Activated naive CD4-positive, alpha-beta T cell treated with anti-CD3 and anti-CD28 coated beads, Interleukin-2, amount 50 U/mL, for 16 hours (primary cell): ENCODE data around the gene C19orf44.
"Not testable (repeated sequence)": the region's sequence is repeated elsewhere in the genome, so short reads cannot be mapped to it uniquely, and the experiment has no call there.

Experiments used
- DNase-seq: peaks from one replicate; pipeline ENCODE4 v3.0.0-alpha.2; 2020

The C19orf44 gene

GRCh38 chr19:16541526-16542044 is 45.4 kb downstream of the C19orf44 start:
- no peak for DNase-seq

- DNase-seq: peak; percentile 96
Observed at GRCh38 chr19:16542045-16542909, 46.1 kb downstream of the C19orf44 start, which contains the start of gene CHERP. Gene CHERP, minus strand, starts transcription at chr19:16542437. Its CDS starts 59 bp downstream, at chr19:16542378.

DNA sequence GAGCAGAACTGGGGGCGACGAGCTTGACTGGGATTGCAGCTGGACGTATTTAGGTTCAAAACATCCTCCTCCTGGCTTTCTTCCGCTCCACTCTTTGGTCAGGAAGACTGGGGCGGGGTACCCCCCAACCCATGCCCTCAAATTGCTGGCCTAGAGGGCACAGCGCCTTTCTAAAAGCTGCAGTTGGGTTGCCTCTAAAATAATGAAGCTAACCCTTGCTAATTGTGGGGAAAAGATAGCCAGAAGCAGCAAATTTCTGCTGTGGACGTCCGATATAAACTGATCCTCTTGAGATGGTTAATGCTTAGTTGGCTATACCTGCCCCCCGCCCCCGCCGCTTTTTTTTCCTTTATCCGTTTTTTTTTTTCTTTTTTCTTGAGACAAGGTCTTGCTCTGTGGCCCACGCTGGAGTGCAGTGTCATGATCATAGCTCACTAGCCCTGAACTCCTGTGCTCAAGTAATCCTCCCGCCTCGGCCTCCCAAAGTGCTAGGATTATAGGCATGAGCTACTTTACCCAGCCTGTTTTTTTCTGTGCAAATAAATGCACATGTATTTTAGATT is 46.8 kb downstream of the C19orf44 start:
- DNase-seq: no peak

DNA sequence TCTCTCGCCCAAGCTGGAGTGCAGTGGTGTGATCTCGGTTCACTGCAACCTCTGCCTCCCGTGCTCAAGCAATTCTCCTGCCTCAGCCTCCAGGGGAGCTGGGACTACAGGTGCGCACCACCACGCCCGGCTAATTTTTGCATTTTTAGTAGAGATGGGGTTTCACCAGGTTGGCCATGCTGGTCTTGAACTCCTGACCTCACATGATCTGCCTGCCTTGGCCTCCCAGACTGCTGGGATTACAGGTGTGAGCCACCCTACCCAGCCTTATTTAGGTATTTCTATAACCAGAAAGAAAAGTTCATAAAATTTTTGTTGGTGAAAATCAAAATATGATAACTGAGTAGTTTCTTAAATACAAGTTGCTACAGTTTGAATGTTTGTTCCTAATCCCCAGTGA is 47.5 kb downstream of the C19orf44 start:
- DNase-seq: not testable (repeated sequence)

GRCh38 chr19:16544473-16545231 is 48.5 kb downstream of the C19orf44 start:
- DNase-seq: no peak

- no peak for DNase-seq
Observed at GRCh38 chr19:16548956-16549355, 52.8 kb downstream of the C19orf44 start.

DNA sequence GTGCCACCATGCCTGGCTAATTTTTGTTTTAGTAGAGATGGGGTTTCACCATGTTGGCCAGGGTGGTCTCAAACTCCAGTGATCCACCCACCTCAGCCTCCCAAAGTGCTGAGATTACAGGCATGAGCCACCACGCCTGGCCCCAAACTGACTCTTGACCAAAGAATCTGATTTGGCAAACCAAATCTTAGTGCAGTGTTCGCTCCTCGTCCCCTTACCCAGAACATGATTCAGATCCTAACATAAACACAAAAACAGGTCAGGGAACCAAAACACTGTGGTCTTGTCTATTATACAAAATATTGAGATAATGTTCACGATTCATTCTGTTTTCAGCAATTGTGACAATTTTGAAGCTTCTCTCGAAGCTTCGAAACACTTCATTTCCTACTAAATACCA is 55.7 kb downstream of the C19orf44 start:
- not testable (repeated sequence) for DNase-seq

DNA sequence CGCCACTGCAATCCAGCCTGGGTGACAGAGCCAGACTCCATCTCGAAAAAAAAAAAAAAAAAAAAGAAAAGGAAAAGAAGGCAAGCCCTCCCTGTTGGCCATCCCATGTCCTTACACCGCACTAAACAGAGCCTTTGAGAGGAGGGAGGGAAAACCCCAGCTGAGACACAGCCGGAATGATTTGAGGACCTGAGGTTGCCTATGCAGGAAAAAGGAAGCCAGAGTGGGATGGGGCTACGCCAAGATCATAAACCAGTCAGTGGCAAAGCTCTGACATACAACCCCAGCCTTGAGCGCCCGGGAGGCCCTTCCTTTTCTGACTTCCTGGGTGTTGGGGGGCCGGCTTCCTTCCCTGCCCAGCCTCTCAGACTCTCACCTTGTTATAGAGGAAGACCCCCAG is 58.6 kb downstream of the C19orf44 start:
- DNase-seq: no peak

DNA sequence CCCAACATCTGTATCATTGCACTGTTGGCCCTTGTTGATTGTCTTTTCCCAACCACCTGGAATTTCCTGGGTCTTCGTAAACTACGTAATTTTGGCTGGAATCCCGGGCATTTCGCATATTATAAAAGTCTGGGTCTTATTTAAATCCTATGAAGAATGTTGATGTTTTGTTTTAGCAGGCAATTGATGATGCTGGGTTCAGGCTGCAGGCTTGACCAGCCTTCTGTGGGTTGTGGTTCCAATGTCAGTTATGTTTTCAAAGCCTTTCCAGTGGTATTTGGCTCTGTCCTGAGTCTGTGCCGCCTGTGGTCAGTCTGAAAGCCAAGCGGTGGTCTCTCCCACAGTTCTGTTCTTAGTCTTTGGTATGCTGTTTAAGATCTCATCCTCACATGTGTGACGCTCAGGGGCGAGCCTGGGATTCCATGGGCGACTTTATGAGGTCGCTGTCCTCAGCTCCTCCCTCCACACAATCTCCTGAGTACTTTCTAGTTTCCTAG is 63.6 kb downstream of the C19orf44 start:
- no peak for DNase-seq

DNA sequence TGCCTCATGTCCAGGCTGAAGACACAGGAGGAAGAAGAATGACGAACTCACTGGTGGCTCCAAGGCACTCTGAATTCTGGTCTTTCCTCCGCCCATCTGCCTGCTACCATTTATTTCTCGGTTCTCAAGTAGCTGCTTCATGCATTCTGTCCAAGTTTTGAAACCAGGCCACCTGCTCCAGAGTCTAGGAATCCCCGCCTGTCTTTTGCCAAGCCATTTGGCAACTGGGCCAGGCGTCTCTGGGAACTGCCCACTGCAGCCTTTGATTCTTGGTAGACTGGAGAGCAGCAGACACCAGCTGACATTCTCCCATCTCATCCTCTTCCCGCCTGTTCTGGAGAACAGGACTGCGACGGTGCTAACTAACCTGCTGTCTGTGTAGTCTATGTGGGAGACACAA is 65.2 kb downstream of the C19orf44 start:
- no peak for DNase-seq

DNA sequence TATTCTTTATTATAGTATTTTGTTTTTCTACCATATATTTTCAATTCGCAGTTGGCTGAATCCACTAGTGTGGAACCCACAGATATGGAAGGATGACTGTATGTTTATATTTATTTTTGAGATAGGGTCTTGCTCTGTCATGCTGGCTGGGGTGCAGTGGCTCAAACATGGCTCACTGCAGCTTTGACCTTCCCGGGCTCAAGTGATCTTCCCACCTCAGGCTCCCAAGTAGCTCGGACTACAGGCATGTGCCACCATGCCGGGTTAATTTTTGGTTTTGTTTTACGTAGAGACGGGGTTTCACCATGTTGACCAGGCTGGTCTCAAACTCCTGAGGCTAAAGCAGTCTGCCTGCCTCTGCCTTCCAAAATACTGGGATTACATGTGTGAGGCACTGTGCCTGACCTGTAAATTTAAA is 66.4 kb downstream of the C19orf44 start:
- no peak for DNase-seq

DNA sequence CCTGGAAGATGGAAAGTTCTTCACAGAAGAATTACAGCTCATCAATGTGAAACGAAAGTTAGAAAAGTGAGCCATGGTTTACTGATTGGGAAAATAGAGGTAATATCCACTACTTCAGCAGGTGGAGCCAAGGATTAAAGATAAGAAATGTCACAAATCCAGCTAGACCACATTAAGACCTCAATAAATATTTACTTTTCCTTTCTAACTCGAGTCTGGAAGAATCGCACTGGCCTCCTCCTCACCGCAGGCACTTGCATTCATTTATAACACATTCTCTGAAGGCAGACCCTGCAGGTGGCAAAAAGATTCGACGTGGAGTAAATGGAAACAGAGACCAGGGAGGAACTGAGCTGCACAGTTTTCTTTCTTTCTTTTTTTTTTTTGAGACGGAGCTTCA is 68.6 kb downstream of the C19orf44 start:
- no peak for DNase-seq

GRCh38 chr19:16566161-16566560 is 70.0 kb downstream of the C19orf44 start:
- DNase-seq: peak; percentile 42

- DNase-seq: no peak
Observed at GRCh38 chr19:16566702-16567101, 70.5 kb downstream of the C19orf44 start.

DNA sequence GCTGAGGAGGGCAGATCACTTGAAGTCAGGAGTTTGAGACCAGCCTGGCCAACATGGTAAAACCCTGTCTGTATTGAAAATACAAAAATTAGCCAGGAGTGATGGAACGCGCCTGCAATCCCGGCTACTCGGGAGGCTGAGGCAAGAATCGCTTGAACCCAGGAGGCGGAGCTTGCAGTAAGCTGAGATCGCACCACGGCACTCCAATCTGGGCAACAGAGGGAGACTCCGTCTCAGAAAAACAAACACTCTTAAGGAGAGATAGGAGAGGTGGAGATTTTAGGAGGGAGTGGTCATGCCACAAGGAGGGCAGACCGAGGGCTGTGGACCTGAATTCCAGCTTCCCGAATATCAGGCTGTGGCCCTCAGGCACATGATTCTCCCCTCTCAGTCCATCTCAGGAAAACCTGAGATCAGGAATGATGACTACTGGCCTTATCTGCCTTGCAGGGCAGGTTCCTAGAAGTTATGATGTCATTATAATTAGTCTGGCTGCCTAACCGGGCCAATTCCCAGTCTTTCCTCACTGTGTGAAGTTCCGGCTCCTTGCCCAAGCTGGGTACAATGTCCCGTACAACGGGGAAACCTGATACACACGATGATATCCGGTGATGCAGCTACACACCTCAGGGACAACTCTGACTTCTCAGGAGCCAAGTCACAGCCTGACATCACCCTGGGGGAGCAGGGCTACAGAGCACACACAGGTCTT is 73.6 kb downstream of the C19orf44 start:
- DNase-seq: no peak
